ENCODE data around the gene PLCH1.

DNA sequence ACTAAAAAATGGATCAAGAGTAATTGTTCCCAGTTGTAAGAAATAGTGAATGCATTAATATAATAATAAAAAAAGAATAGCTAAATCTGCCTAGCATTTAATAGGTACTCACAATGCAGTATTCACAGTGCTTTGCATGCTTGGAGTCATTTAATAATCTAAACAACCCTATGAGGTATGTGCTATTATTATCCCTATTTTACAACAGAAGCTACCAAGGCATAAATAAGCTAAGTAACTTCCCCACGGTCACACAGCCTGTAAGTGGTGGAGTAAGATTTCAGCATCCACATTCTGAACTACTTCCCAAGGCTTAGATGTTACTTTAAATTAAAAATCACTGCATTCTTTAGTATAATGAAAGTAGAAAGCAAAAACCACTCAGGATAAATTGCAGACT lies 102.9 kb downstream of the PLCH1 start:
- TF ChIP-seq EZH2 (IDR thresholded peaks at IDR 0.05; ENCODE audit: borderline replicate concordance, insufficient read depth, low read depth, low read length, poor library complexity, severe bottlenecking) = no peak
- TF ChIP-seq, protein P1, sequence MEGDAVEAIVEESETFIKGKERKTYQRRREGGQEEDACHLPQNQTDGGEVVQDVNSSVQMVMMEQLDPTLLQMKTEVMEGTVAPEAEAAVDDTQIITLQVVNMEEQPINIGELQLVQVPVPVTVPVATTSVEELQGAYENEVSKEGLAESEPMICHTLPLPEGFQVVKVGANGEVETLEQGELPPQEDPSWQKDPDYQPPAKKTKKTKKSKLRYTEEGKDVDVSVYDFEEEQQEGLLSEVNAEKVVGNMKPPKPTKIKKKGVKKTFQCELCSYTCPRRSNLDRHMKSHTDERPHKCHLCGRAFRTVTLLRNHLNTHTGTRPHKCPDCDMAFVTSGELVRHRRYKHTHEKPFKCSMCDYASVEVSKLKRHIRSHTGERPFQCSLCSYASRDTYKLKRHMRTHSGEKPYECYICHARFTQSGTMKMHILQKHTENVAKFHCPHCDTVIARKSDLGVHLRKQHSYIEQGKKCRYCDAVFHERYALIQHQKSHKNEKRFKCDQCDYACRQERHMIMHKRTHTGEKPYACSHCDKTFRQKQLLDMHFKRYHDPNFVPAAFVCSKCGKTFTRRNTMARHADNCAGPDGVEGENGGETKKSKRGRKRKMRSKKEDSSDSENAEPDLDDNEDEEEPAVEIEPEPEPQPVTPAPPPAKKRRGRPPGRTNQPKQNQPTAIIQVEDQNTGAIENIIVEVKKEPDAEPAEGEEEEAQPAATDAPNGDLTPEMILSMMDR (IDR thresholded peaks at IDR 0.05) = no peak

Measured in B cell (primary cell).